Globus pallidus (tissue), 1 donor: Measurements from ENCODE around the gene CCND2.

Source experiments
- DNase-seq: peaks from one replicate; pipeline ENCODE4 v3.0.0-alpha.2; 2015; ENCODE audit warnings: low spot score

Gene CCND2

GRCh38 chr12:4256043-4256826 lies 17.3 kb upstream of the CCND2 start:
- DNase-seq: no peak

DNA sequence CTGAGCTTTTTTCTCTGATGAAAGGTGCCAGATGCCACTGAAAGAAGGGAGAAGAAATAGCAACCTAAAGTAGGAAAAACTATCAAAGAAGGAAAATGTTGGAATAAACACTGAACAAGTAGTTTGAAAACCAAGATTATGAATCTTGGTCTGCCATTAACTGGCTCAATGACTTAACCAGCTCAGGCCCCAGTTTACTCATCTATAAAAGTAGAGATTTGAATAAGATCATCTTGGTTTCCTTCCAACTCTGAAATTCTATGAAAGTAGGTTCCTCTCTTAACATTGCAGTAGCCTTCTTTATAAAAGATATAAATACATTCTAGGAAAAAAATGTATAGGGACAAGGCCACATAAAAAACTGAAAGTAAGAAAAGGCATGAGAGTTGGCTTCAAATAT lies 16.1 kb upstream of the CCND2 start:
- DNase-seq: no peak

DNA sequence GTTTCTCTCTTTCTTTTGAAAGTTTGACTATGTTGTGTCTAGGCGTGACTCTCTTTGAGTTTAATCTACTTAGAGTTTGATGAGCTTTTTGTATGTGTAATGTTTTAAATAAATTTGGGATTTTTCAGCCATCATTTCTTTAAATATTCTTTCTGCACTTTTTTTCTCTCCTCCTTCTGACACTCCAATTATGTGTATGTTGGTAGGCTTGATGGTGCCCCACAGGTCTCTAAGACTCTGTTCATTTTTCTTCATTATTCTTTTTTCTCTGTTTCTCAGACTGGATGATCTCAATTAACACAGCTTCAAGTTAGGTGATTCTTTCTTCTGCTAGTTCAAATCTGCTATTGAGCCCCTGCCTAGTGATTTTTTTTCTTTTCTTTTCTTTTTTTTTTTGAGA lies 14.5 kb upstream of the CCND2 start:
- no peak for DNase-seq

DNA sequence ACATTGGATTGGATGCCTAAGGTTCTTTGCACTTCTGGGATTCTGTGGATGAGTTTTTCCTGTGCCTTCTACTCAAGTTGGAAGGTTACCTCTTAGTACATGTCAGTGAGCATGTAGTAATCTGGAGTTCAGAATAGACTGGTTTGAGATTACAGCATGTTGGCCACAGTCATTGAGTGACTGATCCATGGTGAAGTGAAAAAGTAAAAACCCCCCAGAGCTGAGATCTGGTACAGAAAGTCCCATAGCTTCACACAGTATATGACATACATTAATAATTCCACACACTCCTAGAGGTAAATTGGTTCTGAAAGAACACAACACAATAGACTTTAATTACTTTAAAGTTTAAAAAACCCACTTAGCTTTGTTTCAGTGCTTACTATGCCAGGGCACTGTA lies 11.9 kb upstream of the CCND2 start:
- no peak for DNase-seq

GRCh38 chr12:4265280-4265679 lies 8.3 kb upstream of the CCND2 start:
- DNase-seq: no peak

- no peak for DNase-seq
These were observed 6.6 kb upstream of the CCND2 start for GRCh38 chr12:4266990-4267389.

- no peak for DNase-seq
These were observed 5.7 kb upstream of the CCND2 start for GRCh38 chr12:4267704-4268328.

GRCh38 chr12:4268329-4269181 lies 5.0 kb upstream of the CCND2 start:
- DNase-seq: peak; percentile 12

- peak; percentile 63 for DNase-seq
These were observed 4.1 kb upstream of the CCND2 start for GRCh38 chr12:4269279-4269991.

DNA sequence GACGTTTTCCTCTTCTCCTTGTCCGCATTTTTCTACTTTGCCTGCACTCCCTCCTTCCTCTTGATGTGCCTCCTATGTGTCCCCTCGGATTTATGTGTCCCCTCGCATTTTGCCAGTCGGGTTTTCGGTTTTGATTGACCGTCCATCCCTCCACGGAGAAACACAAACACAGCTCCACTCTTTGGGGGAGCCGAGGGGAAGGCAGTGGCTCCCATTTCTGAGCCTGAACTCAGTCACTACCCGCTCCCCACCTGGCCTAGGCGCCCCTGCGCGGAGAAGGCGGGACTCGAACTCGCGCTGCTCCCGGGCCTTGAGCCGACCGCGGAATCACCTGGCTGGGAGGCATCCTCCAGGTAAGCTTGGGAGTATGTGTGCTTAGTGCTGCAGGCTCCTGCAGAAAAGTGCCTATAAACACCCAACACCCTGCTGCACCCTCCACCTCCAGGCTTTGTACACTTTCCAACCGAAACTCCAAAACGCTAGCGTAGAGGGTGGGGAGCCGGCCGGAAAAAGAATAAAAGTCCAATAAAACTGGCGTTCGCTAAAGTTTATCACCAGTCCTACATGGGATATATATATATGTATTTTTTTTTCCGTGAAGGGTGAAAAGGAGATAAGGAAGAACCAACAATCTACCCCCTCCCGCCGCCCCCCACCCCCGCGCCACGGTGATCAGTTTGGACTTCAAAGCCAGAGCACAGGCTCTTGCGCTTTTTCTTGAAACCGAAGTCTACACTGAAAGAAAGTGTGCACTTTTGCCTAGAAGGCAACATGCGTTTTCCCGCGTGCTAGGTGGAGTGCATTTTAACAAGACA lies 3.3 kb upstream of the CCND2 start:
- no peak for DNase-seq

- peak; percentile 34 for DNase-seq
These were observed 2.5 kb upstream of the CCND2 start for GRCh38 chr12:4270831-4271716.

DNA sequence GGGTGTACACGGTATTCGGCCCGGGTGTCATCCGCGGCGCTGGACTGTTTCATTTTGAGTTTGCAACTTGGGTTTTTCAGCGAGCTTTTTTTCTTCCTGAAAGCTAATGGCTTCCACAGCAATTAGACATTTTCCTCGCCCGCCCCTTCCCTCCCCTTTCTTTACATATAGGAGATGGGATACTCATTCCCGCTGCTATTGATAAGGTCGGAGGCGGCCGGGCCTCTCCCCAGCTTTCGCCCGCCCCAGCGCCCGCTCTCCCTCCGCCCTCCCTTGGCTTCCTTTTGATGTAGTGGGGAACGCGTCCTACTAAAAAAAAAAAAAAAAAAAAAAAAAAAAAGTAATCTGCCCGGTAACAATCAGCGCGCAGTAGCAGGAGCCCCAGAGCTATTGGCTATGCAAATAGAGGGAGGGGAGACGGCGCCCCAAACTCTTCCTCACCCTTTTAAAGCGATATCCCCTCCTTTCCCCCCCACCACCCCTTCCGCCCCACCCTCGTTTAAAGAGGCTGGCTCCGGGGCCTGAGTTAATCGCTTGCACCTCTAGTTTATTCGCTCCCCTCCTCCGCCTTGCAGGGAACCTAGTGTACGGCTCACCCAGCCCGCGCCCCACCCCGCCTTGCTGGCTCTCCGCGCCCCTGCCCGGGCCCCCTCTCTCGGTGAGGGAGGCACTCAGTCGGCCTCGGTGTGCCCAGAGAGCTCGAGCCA lies 1.7 kb upstream of the CCND2 start:
- DNase-seq: peak; percentile 51

GRCh38 chr12:4272424-4273272 lies 914 bp upstream of the CCND2 start:
- peak; percentile 23 for DNase-seq

DNA sequence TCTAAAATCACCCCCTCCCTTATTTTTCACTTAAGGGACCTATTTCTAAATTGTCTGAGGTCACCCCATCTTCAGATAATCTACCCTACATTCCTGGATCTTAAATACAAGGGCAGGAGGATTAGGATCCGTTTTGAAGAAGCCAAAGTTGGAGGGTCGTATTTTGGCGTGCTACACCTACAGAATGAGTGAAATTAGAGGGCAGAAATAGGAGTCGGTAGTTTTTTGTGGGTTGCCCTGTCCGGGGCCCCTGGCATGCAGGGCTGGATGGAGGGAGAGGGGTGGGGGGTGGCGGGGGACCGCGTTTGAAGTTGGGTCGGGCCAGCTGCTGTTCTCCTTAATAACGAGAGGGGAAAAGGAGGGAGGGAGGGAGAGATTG lies 300 bp upstream of the CCND2 start:
- DNase-seq: no peak

DNA sequence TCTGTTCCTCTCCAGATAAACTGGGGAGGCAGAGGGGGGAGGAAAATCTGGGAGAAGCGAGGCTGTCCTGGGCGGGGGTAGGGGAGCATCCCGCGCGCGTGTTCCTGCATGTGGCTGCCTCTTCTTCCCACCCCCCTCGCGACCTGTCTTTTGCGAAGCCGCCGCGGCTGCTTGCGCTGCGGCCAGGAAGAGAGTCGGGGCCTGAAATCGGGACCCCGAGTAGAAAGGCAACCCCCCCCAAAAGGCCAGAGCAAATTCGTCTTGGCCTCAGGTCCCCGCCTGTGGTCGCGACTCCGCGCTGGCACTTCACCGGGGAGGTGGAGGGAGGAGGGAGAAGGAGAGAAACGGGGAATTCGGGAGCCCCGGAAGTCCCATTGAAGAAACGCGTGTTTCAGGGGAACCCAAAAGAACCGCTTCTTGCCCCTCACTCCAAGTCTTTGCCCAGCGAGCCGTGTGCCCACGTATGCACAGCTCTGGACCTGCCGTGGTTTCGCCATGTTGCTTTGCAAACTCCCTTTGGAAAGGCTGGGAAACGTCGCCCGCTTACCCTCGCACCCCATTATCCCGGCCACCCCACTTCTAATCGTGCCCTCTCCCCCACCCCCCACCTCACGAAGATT lies 944 bp downstream of the CCND2 start:
- peak; percentile 11 for DNase-seq

DNA sequence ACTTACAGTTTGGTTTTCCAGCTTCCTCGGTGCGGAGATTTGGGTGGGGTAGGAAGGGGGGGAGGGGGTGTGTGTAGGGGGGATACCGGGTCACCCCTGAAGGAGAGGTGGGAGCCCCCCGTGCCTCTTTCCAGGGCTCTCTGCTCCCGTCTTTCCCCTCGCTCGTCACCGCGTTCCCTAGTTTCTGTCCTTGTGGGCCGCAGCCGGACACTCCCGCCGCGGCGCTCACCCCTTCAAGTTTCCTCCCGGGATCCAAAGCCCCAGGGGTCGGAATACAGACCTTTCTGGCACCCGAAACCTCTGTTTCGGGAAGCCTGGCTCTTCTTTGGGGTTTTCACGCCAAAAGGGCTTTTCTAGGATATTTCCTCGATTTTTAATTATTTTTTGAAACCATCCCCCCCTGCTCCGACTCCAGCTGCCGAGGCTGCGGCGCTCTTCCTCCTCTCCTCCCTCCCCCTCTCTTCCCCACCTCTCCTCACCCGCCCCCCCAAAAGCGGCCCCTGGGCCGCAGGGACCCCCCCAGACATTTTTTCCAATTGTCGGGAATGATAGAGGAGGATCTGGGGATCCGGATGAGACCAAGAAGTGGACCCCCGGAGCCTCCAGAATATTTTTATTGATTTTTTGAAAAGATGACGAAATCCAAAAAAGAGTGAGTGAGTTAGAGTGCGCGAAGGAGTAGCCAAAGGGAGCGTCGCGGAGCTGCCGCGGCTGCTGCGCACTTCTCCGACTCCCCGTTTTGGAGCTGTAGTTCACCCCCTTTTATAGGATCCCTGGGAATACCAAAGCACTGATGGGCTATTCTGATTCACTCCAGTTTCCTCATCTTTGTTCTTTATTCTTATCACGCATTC lies 1.7 kb downstream of the CCND2 start:
- no peak for DNase-seq

DNA sequence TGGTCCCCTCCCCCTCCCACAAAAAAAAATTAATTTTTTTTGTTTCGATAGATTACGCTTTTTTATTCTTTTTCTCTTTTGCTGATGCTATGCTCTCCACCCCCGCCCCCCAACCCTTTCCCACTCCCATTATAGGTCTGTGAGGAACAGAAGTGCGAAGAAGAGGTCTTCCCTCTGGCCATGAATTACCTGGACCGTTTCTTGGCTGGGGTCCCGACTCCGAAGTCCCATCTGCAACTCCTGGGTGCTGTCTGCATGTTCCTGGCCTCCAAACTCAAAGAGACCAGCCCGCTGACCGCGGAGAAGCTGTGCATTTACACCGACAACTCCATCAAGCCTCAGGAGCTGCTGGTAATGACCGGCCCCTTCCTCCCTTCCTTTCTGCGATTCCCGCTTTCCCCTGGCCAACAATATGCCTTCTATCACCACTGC lies 2.3 kb downstream of the CCND2 start:
- DNase-seq: no peak
